Measurements from ENCODE around the gene TNFAIP3. TPM values are rescaled to one million over a fixed set of nuclear protein-coding genes. Genes with fewer than 3 reads are reported as not detected.

The TNFAIP3 gene
- total and polyA plus RNA-seq, 2 of the 4 experiments (the other 2 are of a cell fraction): 5.0 to 14.2 TPM

- Histone ChIP-seq H3K27ac (ENCODE audit: insufficient read depth, low read length) (no peak overlapping the region), H3K79me1 (ENCODE audit: low read depth in 1 of 2, low read length in 2 of 2) (no peaks in the 10 kb centered on the region), H3K56ac (ENCODE audit: extremely low read depth, insufficient read depth, low read length) (no peak overlapping the region), H4K8ac (ENCODE audit: low read depth in 2 of 2, low read length in 2 of 2) (no peak overlapping the region), H2AFZ (replicated peaks; ENCODE audit: low read length, poor library complexity) (no peak overlapping the region), H3K9me1 (ENCODE audit: insufficient read depth, low read length) (no peaks in the 10 kb centered on the region), H4K20me1 (ENCODE audit: insufficient read depth, low read length) (no peaks in the 10 kb centered on the region), H3K27me3 (ENCODE audit: control insufficient read depth, insufficient read depth, low read length) (peaks cover 2% of the 10 kb centered on the region; the same call in 1 of the 2 replicates), H3K4me2 (ENCODE audit: low read depth, low read length) (peak overlapping the region; percentile 34; the same call in 1 of the 2 replicates), H2AK9ac (replicated peaks; ENCODE audit: low read depth, low read length, poor library complexity) (no peak overlapping the region), H4K91ac (ENCODE audit: insufficient read depth, low read depth, low read length) (no peak overlapping the region), H2AK5ac (ENCODE audit: low read depth, low read length) (no peak overlapping the region), H4K5ac (ENCODE audit: low read depth, low read length) (no peak overlapping the region), H3K4me3 (ENCODE audit: insufficient read depth, low read depth, low read length) (no peak overlapping the region), H2BK15ac (ENCODE audit: low read depth, low read length) (no peak overlapping the region), H2BK20ac (ENCODE audit: low read depth, low read length) (no peak overlapping the region), H3K14ac (replicated peaks; ENCODE audit: low read depth, low read length) (no peak overlapping the region), H3K36me3 (ENCODE audit: control insufficient read depth, insufficient read depth, low read length) (no peaks in the 10 kb centered on the region), H3K18ac (ENCODE audit: low read depth, low read length) (no peak overlapping the region), H2BK120ac (ENCODE audit: low read depth, low read length) (no peak overlapping the region), H3K23ac (ENCODE audit: low read depth, low read length) (no peak overlapping the region), H3K9ac (ENCODE audit: low read depth, low read length) (no peak overlapping the region), H3K9me3 (ENCODE audit: control insufficient read depth, insufficient read depth, low read length) (no peaks in the 10 kb centered on the region; the same call in 1 of the 2 replicates), H3K4me1 (ENCODE audit: control insufficient read depth, insufficient read depth, low read length) (no peaks in the 10 kb centered on the region), H3K4ac (ENCODE audit: low read depth, low read length) (no peak overlapping the region), H2BK5ac (ENCODE audit: low read depth, low read length, poor library complexity, severe bottlenecking) (no peak overlapping the region)
- WGBS, 2 experiments (ENCODE audit: extremely low coverage in 2 of 2, insufficient read length in 1 of 2): no CpG with 5 or more reads among the region's 3 CpGs
- in situ Hi-C loops (cut with MboI; ENCODE audit: low sequenced_read_pairs): loop anchor here (25.0 kb wide), 1 partner anchor 580 kb away; the partner anchor contains the start of gene HEBP2
- BruUV-seq (replicated peaks): no TSS peak
- POLR2A ChIA-PET (ENCODE audit: unreplicated experiment): no interaction called here
- DNase-seq: peak; percentile 92
- CTCF ChIA-PET: no interaction called here
- TF ChIP-seq POLR2A (IDR thresholded peaks at IDR 0.05; ENCODE audit: low read depth, low read length): no peak
- TF ChIP-seq CHD1 (IDR thresholded peaks at IDR 0.05; ENCODE audit: low read depth, low read length): no peak
- TF ChIP-seq MXI1 (IDR thresholded peaks at IDR 0.05; ENCODE audit: borderline replicate concordance, low read depth, low read length): no peak
- TF ChIP-seq, protein P1, sequence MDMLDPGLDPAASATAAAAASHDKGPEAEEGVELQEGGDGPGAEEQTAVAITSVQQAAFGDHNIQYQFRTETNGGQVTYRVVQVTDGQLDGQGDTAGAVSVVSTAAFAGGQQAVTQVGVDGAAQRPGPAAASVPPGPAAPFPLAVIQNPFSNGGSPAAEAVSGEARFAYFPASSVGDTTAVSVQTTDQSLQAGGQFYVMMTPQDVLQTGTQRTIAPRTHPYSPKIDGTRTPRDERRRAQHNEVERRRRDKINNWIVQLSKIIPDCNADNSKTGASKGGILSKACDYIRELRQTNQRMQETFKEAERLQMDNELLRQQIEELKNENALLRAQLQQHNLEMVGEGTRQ (IDR thresholded peaks at IDR 0.05; ENCODE audit: low read depth, low read length): no peak
- TF ChIP-seq FOS (IDR thresholded peaks at IDR 0.05; ENCODE audit: low read depth, low read length): peak; percentile 78
- no peak for TF ChIP-seq MAZ (IDR thresholded peaks at IDR 0.05; ENCODE audit: borderline replicate concordance, low read depth, low read length)
- TF ChIP-seq RCOR1 (IDR thresholded peaks at IDR 0.05; ENCODE audit: insufficient replicate concordance, low read length): no peak
- no peak for TF ChIP-seq ELK1 (IDR thresholded peaks at IDR 0.05; ENCODE audit: borderline replicate concordance, low read depth, low read length)
- TF ChIP-seq SMC3 (IDR thresholded peaks at IDR 0.05; ENCODE audit: low read depth, low read length): no peak
- TF ChIP-seq CEBPB (IDR thresholded peaks at IDR 0.05; ENCODE audit: low read depth, low read length): peak; percentile 81
- TF ChIP-seq CTCF (conservative IDR thresholded peaks at IDR 0.05; ENCODE audit: low read depth, low read length): no peak
- dilution Hi-C loops (cut with HindIII; ENCODE audit: low sequenced_read_pairs, unreplicated experiment): no loop called here
- peak; percentile 54; the same call in 1 of the 2 replicates for ATAC-seq (ENCODE audit: low read depth)
- intact Hi-C loops (cut with micrococcal nuclease): no loop called here
These were observed 34.9 kb upstream of the TNFAIP3 start for GRCh38 chr6:137832110-137832509.
